ENCODE results near the gene C10orf67. TPM values are rescaled to one million over a fixed set of nuclear protein-coding genes. Genes with fewer than 3 reads are reported as not detected.

C10orf67 gene
- total RNA-seq, 1 donor from 2014 or later = not detected

- DNase-seq = peak; percentile 76
Observed at GRCh38 chr10:23158370-23158769, 186.2 kb downstream of the C10orf67 start.

GRCh38 chr10:23157691-23158369, 186.8 kb downstream of the C10orf67 start:
- DNase-seq = peak; percentile 59

DNA sequence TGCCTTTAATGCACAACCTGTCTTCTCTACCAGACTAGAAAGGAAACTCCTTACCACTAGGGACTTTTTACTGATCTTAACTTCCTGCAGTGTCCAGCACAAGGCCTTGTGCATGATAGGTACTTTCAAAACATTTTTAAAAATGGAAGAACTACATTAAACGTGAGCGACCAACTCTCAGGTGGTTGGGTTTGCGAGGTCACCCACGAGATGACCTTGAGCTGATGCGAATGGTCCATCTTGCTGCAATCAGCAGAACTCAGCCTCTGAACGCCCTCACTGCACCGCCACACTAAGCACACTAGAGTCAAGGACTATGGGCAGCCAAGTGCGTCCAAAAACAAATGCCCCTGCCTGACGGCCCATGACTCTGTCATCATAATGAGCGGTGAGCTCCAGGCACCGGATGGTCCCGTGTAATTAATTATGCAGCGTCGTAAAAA, 187.3 kb downstream of the C10orf67 start:
- DNase-seq = no peak

DNA sequence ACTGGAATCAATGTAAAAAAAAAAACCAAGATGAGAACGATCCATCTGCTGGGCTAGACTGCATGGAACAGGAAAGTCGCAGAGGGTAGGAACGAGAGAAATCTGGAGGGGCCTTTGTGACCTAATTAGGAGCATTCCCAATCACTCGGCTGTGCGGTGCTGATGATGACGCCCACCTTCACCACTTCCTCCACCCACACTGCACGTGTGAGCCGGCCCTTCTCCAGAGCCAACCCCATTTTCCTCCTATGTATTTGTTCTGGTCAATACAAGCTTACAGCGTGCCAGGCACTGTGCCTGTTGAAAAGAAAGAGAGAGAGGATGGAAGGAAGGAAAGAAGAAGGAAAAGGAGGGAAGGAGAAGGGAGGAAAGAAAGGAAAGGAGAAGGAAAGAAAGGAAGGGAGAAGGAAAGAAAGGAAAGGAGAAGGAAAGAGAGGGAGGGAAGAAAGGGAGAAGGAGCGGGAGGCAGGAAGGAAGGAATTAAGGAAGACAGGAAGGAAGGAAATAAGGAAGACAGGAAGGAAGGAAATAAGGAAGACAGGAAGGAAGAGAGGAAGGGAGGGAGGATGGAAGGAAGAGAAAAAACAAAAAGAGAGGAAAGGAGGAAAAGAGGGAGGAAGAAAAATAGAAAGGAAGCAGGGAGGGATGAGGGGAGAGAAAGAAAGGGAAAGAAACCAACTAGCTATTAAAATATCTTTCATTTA, 188.0 kb downstream of the C10orf67 start:
- DNase-seq = no peak

DNA sequence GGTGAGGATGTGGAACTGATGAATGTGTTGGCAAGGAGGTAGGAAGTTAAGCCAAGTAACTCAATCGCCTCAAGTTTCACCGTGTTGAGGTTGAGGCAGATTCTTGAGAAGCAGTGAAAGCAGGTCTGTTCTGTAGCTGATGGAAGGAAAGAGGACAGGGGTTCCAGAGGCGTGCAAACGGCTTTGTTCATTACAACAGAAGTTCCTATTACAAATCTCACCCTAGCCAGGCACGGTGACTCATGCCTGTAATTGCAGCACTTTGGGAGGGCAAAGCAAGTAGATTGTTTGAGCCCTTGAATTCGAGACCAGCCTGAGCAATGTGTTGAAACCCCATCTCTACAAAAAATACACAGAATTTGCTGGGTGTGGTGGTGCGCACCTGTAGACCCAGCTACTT, 189.4 kb downstream of the C10orf67 start:
- no peak for DNase-seq

Other genes starting within 250 kb of the C10orf67 start
- 6.0 and 8.3 TPM in 2 replicates for gene MSRB2, start 249.2 kb downstream of the C10orf67 start, total RNA-seq
- gene PTF1A, start 152.5 kb downstream of the C10orf67 start, total RNA-seq = not detected in 2 replicates
- gene OTUD1, start 94.3 kb upstream of the C10orf67 start, total RNA-seq = 8.4 and 9.9 TPM in 2 replicates